Measurements from ENCODE around the gene ARHGEF26. TPM values are rescaled to one million over a fixed set of nuclear protein-coding genes. Genes with fewer than 3 reads are reported as not detected.

Gene ARHGEF26
- total RNA-seq, 2 donors from 2014 or later, result 0.14 to 0.17 TPM

GRCh38 chr3:154125378-154126030 lies 4.3 kb downstream of the ARHGEF26 start:
- Mint-ChIP-seq H3K27me3 (peaks cover 30 to 43% of the 10 kb centered on the region in 2 donors), H3K27ac (no peak overlapping the region), H3K36me3 (no peaks in the 10 kb centered on the region), H3K4me1 (ENCODE audit: low read depth in 2 of 2) (peaks cover 7 to 12% of the 10 kb centered on the region in 2 donors), H3K4me3 (no peak overlapping the region), H3K9me3 (no peaks in the 10 kb centered on the region)
- ATAC-seq (no peak), DNase-seq (ENCODE audit: low spot score) (no peak)

GRCh38 chr3:154126651-154127050 lies 5.5 kb downstream of the ARHGEF26 start:
- Mint-ChIP-seq H3K9me3 (no peaks in the 10 kb centered on the region), H3K4me1 (ENCODE audit: low read depth in 2 of 2) (peaks cover 7% of the 10 kb centered on the region in 2 donors), H3K4me3 (no peak overlapping the region), H3K27ac (no peak overlapping the region), H3K27me3 (peaks cover 27 to 44% of the 10 kb centered on the region in 2 donors), H3K36me3 (no peaks in the 10 kb centered on the region)
- DNase-seq (ENCODE audit: low spot score) (no peak), ATAC-seq (no peak)

- no peaks in the 10 kb centered on the region for H3K9me3 Mint-ChIP-seq
- ATAC-seq, result no peak
- H3K4me1 Mint-ChIP-seq (ENCODE audit: low read depth in 2 of 2), result no peaks in the 10 kb centered on the region
- no peak overlapping the region for H3K4me3 Mint-ChIP-seq
- H3K27ac Mint-ChIP-seq, result no peak overlapping the region
- DNase-seq (ENCODE audit: low spot score), result no peak
- no peaks in the 10 kb centered on the region for H3K36me3 Mint-ChIP-seq
- H3K27me3 Mint-ChIP-seq, result peaks cover 23 to 27% of the 10 kb centered on the region in 2 donors
Observed at GRCh38 chr3:154129625-154130024, 8.4 kb downstream of the ARHGEF26 start.

GRCh38 chr3:154130540-154130939 lies 9.3 kb downstream of the ARHGEF26 start:
- no peaks in the 10 kb centered on the region for H3K9me3 Mint-ChIP-seq
- H3K4me3 Mint-ChIP-seq, result no peak overlapping the region
- ATAC-seq (no peak), DNase-seq (ENCODE audit: low spot score) (no peak)
- H3K36me3 Mint-ChIP-seq, result no peaks in the 10 kb centered on the region
- H3K4me1 Mint-ChIP-seq (ENCODE audit: low read depth in 2 of 2), result no peaks in the 10 kb centered on the region
- no peak overlapping the region for H3K27ac Mint-ChIP-seq
- H3K27me3 Mint-ChIP-seq, result peaks cover 19 to 28% of the 10 kb centered on the region in 2 donors

GRCh38 chr3:154131830-154132229 lies 10.6 kb downstream of the ARHGEF26 start:
- H3K27me3 Mint-ChIP-seq, result peaks cover 13 to 20% of the 10 kb centered on the region in 2 donors
- no peaks in the 10 kb centered on the region for H3K9me3 Mint-ChIP-seq
- DNase-seq (ENCODE audit: low spot score) (no peak), ATAC-seq (no peak)
- no peak overlapping the region for H3K4me3 Mint-ChIP-seq
- no peaks in the 10 kb centered on the region for H3K36me3 Mint-ChIP-seq
- H3K4me1 Mint-ChIP-seq (ENCODE audit: low read depth in 2 of 2), result no peaks in the 10 kb centered on the region
- H3K27ac Mint-ChIP-seq, result no peak overlapping the region

GRCh38 chr3:154132777-154133375 lies 11.7 kb downstream of the ARHGEF26 start:
- ATAC-seq, result no peak
- H3K36me3 Mint-ChIP-seq, result no peaks in the 10 kb centered on the region
- no peaks in the 10 kb centered on the region for H3K9me3 Mint-ChIP-seq

GRCh38 chr3:154135511-154136173 lies 14.5 kb downstream of the ARHGEF26 start:
- DNase-seq (ENCODE audit: low spot score) (no peak), ATAC-seq (no peak)
- Mint-ChIP-seq H3K4me1 (ENCODE audit: low read depth in 2 of 2) (no peaks in the 10 kb centered on the region), H3K27ac (no peak overlapping the region), H3K27me3 (peaks cover 12 to 19% of the 10 kb centered on the region in 2 donors), H3K9me3 (no peaks in the 10 kb centered on the region), H3K36me3 (no peaks in the 10 kb centered on the region), H3K4me3 (no peak overlapping the region)

More at GRCh38 chr3:154132777-154133375, 11.7 kb downstream of the ARHGEF26 start:
- no peak for DNase-seq (ENCODE audit: low spot score)
- Mint-ChIP-seq H3K27ac (no peak overlapping the region), H3K4me3 (no peak overlapping the region), H3K27me3 (peaks cover 13 to 20% of the 10 kb centered on the region in 2 donors), H3K4me1 (ENCODE audit: low read depth in 2 of 2) (no peaks in the 10 kb centered on the region)

GRCh38 chr3:154137036-154137435 lies 15.8 kb downstream of the ARHGEF26 start:
- Mint-ChIP-seq H3K27ac (no peak overlapping the region), H3K4me1 (ENCODE audit: low read depth in 2 of 2) (no peaks in the 10 kb centered on the region), H3K36me3 (no peaks in the 10 kb centered on the region), H3K27me3 (peaks cover 9 to 19% of the 10 kb centered on the region in 2 donors), H3K9me3 (no peaks in the 10 kb centered on the region), H3K4me3 (no peak overlapping the region)
- ATAC-seq, result no peak
- DNase-seq (ENCODE audit: low spot score), result no peak

- H3K27me3 Mint-ChIP-seq, result peaks cover 4 to 28% of the 10 kb centered on the region in 2 donors
- no peak overlapping the region for H3K4me3 Mint-ChIP-seq
Observed at GRCh38 chr3:154139996-154140436, 18.8 kb downstream of the ARHGEF26 start.

GRCh38 chr3:154142608-154143007 lies 21.4 kb downstream of the ARHGEF26 start:
- Mint-ChIP-seq H3K4me1 (ENCODE audit: low read depth in 2 of 2) (no peaks in the 10 kb centered on the region), H3K27me3 (peaks cover 4 to 24% of the 10 kb centered on the region in 2 donors), H3K27ac (no peak overlapping the region), H3K9me3 (no peaks in the 10 kb centered on the region), H3K36me3 (no peaks in the 10 kb centered on the region), H3K4me3 (no peak overlapping the region)
- no peak for DNase-seq (ENCODE audit: low spot score)
- ATAC-seq, result no peak

More at GRCh38 chr3:154139996-154140436, 18.8 kb downstream of the ARHGEF26 start:
- Mint-ChIP-seq H3K27ac (no peak overlapping the region), H3K36me3 (no peaks in the 10 kb centered on the region), H3K4me1 (ENCODE audit: low read depth in 2 of 2) (no peaks in the 10 kb centered on the region), H3K9me3 (no peaks in the 10 kb centered on the region)
- ATAC-seq, result no peak
- no peak for DNase-seq (ENCODE audit: low spot score)

- Mint-ChIP-seq H3K36me3 (no peaks in the 10 kb centered on the region), H3K4me1 (ENCODE audit: low read depth in 2 of 2) (no peaks in the 10 kb centered on the region), H3K4me3 (no peak overlapping the region), H3K27me3 (peaks cover 8 to 29% of the 10 kb centered on the region in 2 donors), H3K27ac (no peak overlapping the region), H3K9me3 (no peaks in the 10 kb centered on the region)
- no peak for DNase-seq (ENCODE audit: low spot score)
- ATAC-seq, result no peak
Observed at GRCh38 chr3:154143873-154144272, 22.7 kb downstream of the ARHGEF26 start.

- no peaks in the 10 kb centered on the region for H3K36me3 Mint-ChIP-seq
- no peaks in the 10 kb centered on the region for H3K4me1 Mint-ChIP-seq (ENCODE audit: low read depth in 2 of 2)
- no peak for DNase-seq (ENCODE audit: low spot score)
- H3K27me3 Mint-ChIP-seq, result peaks cover 8 to 22% of the 10 kb centered on the region in 2 donors
- H3K4me3 Mint-ChIP-seq, result no peak overlapping the region
- H3K27ac Mint-ChIP-seq, result no peak overlapping the region
- ATAC-seq, result no peak
- H3K9me3 Mint-ChIP-seq, result no peaks in the 10 kb centered on the region
Observed at GRCh38 chr3:154144825-154145465, 23.8 kb downstream of the ARHGEF26 start.

- H3K36me3 Mint-ChIP-seq, result no peaks in the 10 kb centered on the region
- no peaks in the 10 kb centered on the region for H3K9me3 Mint-ChIP-seq
- peaks cover 9 to 14% of the 10 kb centered on the region in 2 donors for H3K27me3 Mint-ChIP-seq
- DNase-seq (ENCODE audit: low spot score) (no peak), ATAC-seq (no peak)
- H3K4me1 Mint-ChIP-seq (ENCODE audit: low read depth in 2 of 2), result no peaks in the 10 kb centered on the region
- no peak overlapping the region for H3K4me3 Mint-ChIP-seq
- H3K27ac Mint-ChIP-seq, result no peak overlapping the region
Observed at GRCh38 chr3:154148541-154148940, 27.4 kb downstream of the ARHGEF26 start.

GRCh38 chr3:154149286-154149685 lies 28.1 kb downstream of the ARHGEF26 start:
- Mint-ChIP-seq H3K27me3 (peaks cover 6 to 7% of the 10 kb centered on the region in 2 donors), H3K4me1 (ENCODE audit: low read depth in 2 of 2) (no peaks in the 10 kb centered on the region), H3K36me3 (no peaks in the 10 kb centered on the region), H3K27ac (no peak overlapping the region), H3K4me3 (no peak overlapping the region), H3K9me3 (no peaks in the 10 kb centered on the region)
- DNase-seq (ENCODE audit: low spot score), result no peak
- no peak for ATAC-seq
